OCI-LY3 (cell line): ENCODE results near the gene FDXR.

Source experiments
- CTCF ChIP-seq: fragments of 200-600, 300-600 bp; sonication (generic); IDR thresholded peaks from 2 replicates; pipeline ENCODE4 v1.5.1; 2014; ENCODE audit warnings: antibody characterized with exemption, low read length, low read depth
- EZH2phosphoT487 ChIP-seq: fragments of 200-600 bp; shearing (Covaris generic); IDR thresholded peaks from 2 replicates; pipeline ENCODE4 v1.6.1; 2018; ENCODE audit warnings: antibody characterized with exemption, mixed run types, low read depth

DNA sequence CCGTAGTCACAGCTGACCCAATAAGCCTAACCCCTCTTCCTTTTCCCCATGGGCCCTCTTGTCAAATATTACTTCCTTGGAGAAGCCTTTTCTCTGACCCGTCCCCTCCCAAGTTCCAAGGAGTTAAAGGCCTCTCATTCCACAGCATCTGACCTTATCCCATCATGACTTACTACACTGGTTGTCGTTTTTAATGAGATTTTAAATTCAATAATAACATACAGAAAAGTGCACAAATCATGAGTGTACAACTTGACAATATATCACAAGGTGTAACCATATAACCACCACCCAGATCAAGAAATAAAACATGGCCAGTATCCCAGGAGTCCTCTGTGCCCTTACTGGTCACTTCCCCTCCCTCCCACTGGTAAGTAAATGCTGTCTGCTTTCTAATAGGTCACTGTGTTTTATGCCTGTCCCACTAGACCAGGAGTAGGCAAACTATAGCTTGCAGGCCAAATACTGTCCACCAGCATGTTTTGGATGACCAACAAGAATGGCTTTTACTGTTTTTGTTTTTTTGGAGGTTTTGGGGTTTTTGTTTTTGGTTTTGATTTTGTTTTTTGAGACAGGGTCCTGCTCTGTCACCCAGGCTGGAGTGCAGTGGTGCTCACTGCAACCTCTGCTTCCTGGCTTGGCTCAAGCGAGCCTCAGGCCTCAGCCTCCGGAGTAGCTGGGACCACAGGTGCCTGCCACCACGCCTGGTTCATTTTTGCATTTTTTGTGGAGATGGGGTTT is 1.2 kb upstream of the FDXR start:
- no peak for TF ChIP-seq CTCF
- TF ChIP-seq EZH2phosphoT487 = no peak
